Keratinocyte (primary cell): ENCODE measurements around the gene CTNND2. TPM values are rescaled to one million over a fixed set of nuclear protein-coding genes. Genes with fewer than 3 reads are reported as not detected.

ENCODE experiments used
- DNase-seq: peaks from one replicate; pipeline ENCODE4 v3.0.0-alpha.2; 2011; ENCODE audit warnings: low read depth, missing footprints, low spot score
- FAIRE-seq: peaks from 2 replicates; lab custom pipeline; 2011; peaks lifted over from hg19 to GRCh38; lab: Jason Lieb, UNC
- H2AFZ ChIP-seq: 2 replicates; pipeline ENCODE4 v1.6.0; 2012; ENCODE audit warnings: low read length, control low read depth, inconsistent platforms; ENCODE audit not compliant: control insufficient read depth
- H3K27ac ChIP-seq: 2 replicates; pipeline ENCODE4 v1.5.1; 2011; ENCODE audit warnings: low read length; ENCODE audit not compliant: control insufficient read depth, insufficient read depth
- H3K27me3 ChIP-seq: 3 replicates; pipeline ENCODE4 v1.6.0; 2011; ENCODE audit warnings: low read length; ENCODE audit not compliant: control insufficient read depth, insufficient read depth; ENCODE audit errors: extremely low read depth
- H3K36me3 ChIP-seq, 2 experiments: 2 replicates in 1 of 2; 3 replicates in 1 of 2; pipeline ENCODE4 v1.5.1; 2011; ENCODE audit warnings: low read length in 2 of 2, mild to moderate bottlenecking in 1 of 2; ENCODE audit not compliant: control insufficient read depth in 2 of 2, insufficient read depth in 2 of 2; ENCODE audit errors: extremely low read depth in 1 of 2
- H3K4me1 ChIP-seq: 3 replicates; pipeline ENCODE4 v1.5.1; 2011; ENCODE audit warnings: low read length; ENCODE audit not compliant: control insufficient read depth, insufficient read depth; ENCODE audit errors: extremely low read depth
- H3K4me2 ChIP-seq: 3 replicates; pipeline ENCODE4 v1.6.0; 2011; ENCODE audit warnings: low read depth, low read length; ENCODE audit not compliant: control insufficient read depth, insufficient read depth; ENCODE audit errors: extremely low read depth
- H3K4me3 ChIP-seq, 3 experiments: fragments of 200-600 bp in 1 of 3; sonication (generic) in 1 of 3; 2 replicates in 2 of 3; 3 replicates in 1 of 3; pipeline ENCODE4 v1.5.1; 2011 to 2016; ENCODE audit warnings: low read length in 3 of 3, mild to moderate bottlenecking in 3 of 3, control low read depth in 2 of 3, inconsistent platforms in 1 of 3, low read depth in 1 of 3, mixed read lengths in 1 of 3, mixed run types in 1 of 3, moderate library complexity in 1 of 3; ENCODE audit not compliant: control insufficient read depth in 2 of 3, insufficient read depth in 2 of 3; ENCODE audit errors: extremely low read depth in 1 of 3
- H3K79me2 ChIP-seq: 2 replicates; pipeline ENCODE4 v1.6.0; 2012; ENCODE audit warnings: low read length; ENCODE audit not compliant: control insufficient read depth, insufficient read depth
- H3K9ac ChIP-seq: 3 replicates; pipeline ENCODE4 v1.6.0; 2011; ENCODE audit warnings: low read length; ENCODE audit not compliant: control insufficient read depth, insufficient read depth; ENCODE audit errors: extremely low read depth
- H3K9me1 ChIP-seq: 3 replicates; pipeline ENCODE4 v1.6.0; 2011; ENCODE audit warnings: low read length; ENCODE audit not compliant: control insufficient read depth, insufficient read depth; ENCODE audit errors: extremely low read depth
- H3K9me3 ChIP-seq: 2 replicates; pipeline ENCODE4 v1.5.1; 2012; ENCODE audit warnings: low read depth, low read length; ENCODE audit not compliant: control insufficient read depth
- H4K20me1 ChIP-seq: 3 replicates; pipeline ENCODE4 v1.6.0; 2011; ENCODE audit warnings: low read length; ENCODE audit not compliant: control insufficient read depth, insufficient read depth; ENCODE audit errors: extremely low read depth
- CTCF ChIP-seq, 3 experiments: IDR thresholded peaks in 1 of 3; conservative IDR thresholded peaks in 1 of 3; optimal IDR thresholded peaks in 1 of 3; 2 replicates in 2 of 3; 3 replicates in 1 of 3; pipeline versions ENCODE3 to v1.5.1; 2011; ENCODE audit warnings: low read length in 3 of 3, mild to moderate bottlenecking in 3 of 3, moderate library complexity in 2 of 3, control low read depth in 1 of 3, inconsistent platforms in 1 of 3; ENCODE audit not compliant: insufficient read depth in 2 of 3; ENCODE audit errors: extremely low read depth in 1 of 3
- EZH2 ChIP-seq: IDR thresholded peaks from one replicate; pipeline ENCODE4 v1.6.1; 2012; ENCODE audit warnings: inconsistent platforms, mild to moderate bottlenecking, low read length, moderate library complexity
- dilution Hi-C: fragments of 300-500 bp; cut with MboI; formaldehyde crosslinking; loops from one replicate; pipeline ENCODE4 v1.7.0; 2020; ENCODE audit warnings: low sequenced_read_pairs; ENCODE audit not compliant: extremely low pct_ligation_motif_present
- polyA plus RNA-seq, 5 experiments: library from polyadenylated mRNA; depleted of rRNA in 3 of 5; stranded (reverse) in 3 of 5; stranded (forward) in 1 of 5; unstranded in 1 of 5; fragments of >200 nt; gene quantifications; 1 replicate in 1 of 5; 2 replicates in 3 of 5; 3 replicates in 1 of 5; pipeline versions ENCODE4 v1.2.1 to v1.2.3, GENCODE V29; 2011 to 2012; ENCODE audit warnings: missing spikeins in 2 of 5, low read depth in 1 of 5, low replicate concordance in 1 of 5

CTNND2 gene
- polyA plus RNA-seq, 1 donor (not counting 4 experiments of a cell fraction or from before 2014, with no cell fraction given) = not detected

GRCh38 chr5:11596657-11597071, 307.6 kb downstream of the CTNND2 start:
- Histone ChIP-seq H3K9ac (no peak overlapping the region), H4K20me1 (no peaks in the 10 kb centered on the region), H3K27ac (no peak overlapping the region), H3K4me3 (no peak overlapping the region), H3K79me2 (no peaks in the 10 kb centered on the region), H3K36me3 (no peaks in the 10 kb centered on the region), H3K4me2 (no peak overlapping the region), H3K9me1 (no peaks in the 10 kb centered on the region), H3K9me3 (no peaks in the 10 kb centered on the region), H3K4me1 (no peaks in the 10 kb centered on the region), H2AFZ (no peak overlapping the region), H3K27me3 (no peaks in the 10 kb centered on the region)
- dilution Hi-C loops = no loop called here
- DNase-seq (no peak), FAIRE-seq (no peak)
- TF ChIP-seq CTCF (optimal IDR thresholded peaks at IDR 0.05 in 1 of 3, IDR thresholded peaks at IDR 0.05 in 1 of 3, conservative IDR thresholded peaks at IDR 0.05 in 1 of 3; ENCODE audit: extremely low read depth in 1 of 3, insufficient read depth in 2 of 3, low read length in 3 of 3) (no peak), EZH2 (no peak)

- no peak for FAIRE-seq
- TF ChIP-seq CTCF (optimal IDR thresholded peaks at IDR 0.05 in 1 of 3, IDR thresholded peaks at IDR 0.05 in 1 of 3, conservative IDR thresholded peaks at IDR 0.05 in 1 of 3; ENCODE audit: extremely low read depth in 1 of 3, insufficient read depth in 2 of 3, low read length in 3 of 3) (no peak), EZH2 (no peak)
- no peak for DNase-seq
- no peak overlapping the region for H3K27ac ChIP-seq
- H3K9me1 ChIP-seq = no peaks in the 10 kb centered on the region
- H4K20me1 ChIP-seq = no peaks in the 10 kb centered on the region
- no peak overlapping the region for H3K9ac ChIP-seq
- no peaks in the 10 kb centered on the region for H3K36me3 ChIP-seq
- no peak overlapping the region for H3K4me2 ChIP-seq
- no peaks in the 10 kb centered on the region for H3K27me3 ChIP-seq
- H3K9me3 ChIP-seq = no peaks in the 10 kb centered on the region
- H2AFZ ChIP-seq = no peak overlapping the region
- dilution Hi-C loops = no loop called here
- no peaks in the 10 kb centered on the region for H3K4me1 ChIP-seq
- H3K4me3 ChIP-seq = no peak overlapping the region
- H3K79me2 ChIP-seq = no peaks in the 10 kb centered on the region
Measured at GRCh38 chr5:11596185-11596584, 308.1 kb downstream of the CTNND2 start.
